HEK293 (cell line): ENCODE results near the gene XPNPEP2.

Experiments
- CTCF ChIA-PET: fragments of 350-600 bp; formaldehyde crosslinking; extraction: SDS; loops from one replicate; lab custom pipeline; 2021; ENCODE audit warnings: antibody characterized with exemption; lab: Yijun Ruan, JAX
- POLR2A ChIA-PET: fragments of 300-600 bp; formaldehyde crosslinking; extraction: SDS; loops from one replicate; lab custom pipeline; 2020; ENCODE audit warnings: antibody characterized with exemption, inconsistent platforms; lab: Yijun Ruan, JAX
- H3K27ac ChIP-seq: fragments of 200-500 bp; sonication (Bioruptor generic); 2 replicates; pipeline ENCODE4 v1.5.1; 2014; ENCODE audit warnings: low read depth, low read length, control low read depth, inconsistent platforms; ENCODE audit errors: extremely low read depth
- H3K36me3 ChIP-seq, 2 experiments: fragments of 200-500 bp in 1 of 2; sonication (Bioruptor generic) in 1 of 2; 1 replicate in 1 of 2; 2 replicates in 1 of 2; pipeline ENCODE4 v1.5.1; 2014 to 2017; ENCODE audit warnings: inconsistent platforms in 2 of 2, low read length in 2 of 2; ENCODE audit not compliant: control insufficient read depth in 2 of 2, insufficient read depth in 1 of 2
- H3K4me1 ChIP-seq: fragments of 200-500 bp; sonication (Bioruptor generic); 2 replicates; pipeline ENCODE4 v1.5.1; 2014; ENCODE audit warnings: mild to moderate bottlenecking, low read length, inconsistent platforms; ENCODE audit not compliant: control insufficient read depth, insufficient read depth
- H3K4me3 ChIP-seq: 2 replicates; pipeline ENCODE4 v1.5.1; 2011; ENCODE audit warnings: low read depth, mild to moderate bottlenecking, control low read depth, low read length, moderate library complexity
- H3K9me3 ChIP-seq: fragments of 200-500 bp; sonication (Bioruptor generic); 2 replicates; pipeline ENCODE4 v1.5.1; 2014; ENCODE audit warnings: low read depth, low read length, inconsistent platforms; ENCODE audit not compliant: control insufficient read depth, insufficient read depth
- KLF1 ChIP-seq: fragments of 450-650 bp; formaldehyde crosslinking; IDR thresholded peaks from 2 replicates; pipeline ENCODE4 v1.5.1; 2016; ENCODE audit warnings: missing biosample characterization, missing genetic modification characterization
- MYNN ChIP-seq: fragments of 450-650 bp; formaldehyde crosslinking; IDR thresholded peaks from 2 replicates; pipeline ENCODE4 v1.5.1; 2016; ENCODE audit warnings: missing biosample characterization, missing genetic modification characterization, borderline replicate concordance
- PBX3 ChIP-seq: sonication (generic); formaldehyde crosslinking; IDR thresholded peaks from 2 replicates; pipeline ENCODE4 v1.8.1; 2022; ENCODE audit warnings: mild to moderate bottlenecking, moderate library complexity, missing genetic modification reagents
- PRDM1 ChIP-seq: fragments of 450-650 bp; formaldehyde crosslinking; IDR thresholded peaks from 2 replicates; pipeline ENCODE4; 2016; ENCODE audit warnings: missing biosample characterization, missing genetic modification characterization
- ZFP37 ChIP-seq: fragments of 450-650 bp; formaldehyde crosslinking; IDR thresholded peaks from 2 replicates; pipeline ENCODE4 v1.5.1; 2016; ENCODE audit warnings: missing biosample characterization, missing genetic modification characterization
- ZNF112 ChIP-seq: fragments of 450-650 bp; formaldehyde crosslinking; IDR thresholded peaks from 2 replicates; pipeline ENCODE4 v1.5.0; 2017; ENCODE audit warnings: missing biosample characterization, missing genetic modification characterization
- ZNF202 ChIP-seq: fragments of 450-650 bp; formaldehyde crosslinking; IDR thresholded peaks from 2 replicates; pipeline ENCODE4 v1.5.1; 2016; ENCODE audit warnings: missing biosample characterization, missing genetic modification characterization, borderline replicate concordance
- ZNF211 ChIP-seq: fragments of 450-650 bp; formaldehyde crosslinking; IDR thresholded peaks from 2 replicates; pipeline ENCODE4 v1.5.1; 2016; ENCODE audit warnings: low read depth, missing biosample characterization, missing genetic modification characterization
- ZNF280D ChIP-seq: fragments of 450-650 bp; formaldehyde crosslinking; IDR thresholded peaks from 2 replicates; pipeline ENCODE4 v1.5.1; 2016; ENCODE audit warnings: missing biosample characterization, missing genetic modification characterization
- ZNF394 ChIP-seq: fragments of 450-650 bp; formaldehyde crosslinking; IDR thresholded peaks from 2 replicates; pipeline ENCODE4 v1.5.1; 2016; ENCODE audit warnings: missing biosample characterization, missing genetic modification characterization, mild to moderate bottlenecking, moderate library complexity, borderline replicate concordance
- ZNF48 ChIP-seq: fragments of 450-650 bp; formaldehyde crosslinking; IDR thresholded peaks from 2 replicates; pipeline ENCODE4 v1.5.1; 2016; ENCODE audit warnings: missing biosample characterization, missing genetic modification characterization
- ZNF501 ChIP-seq: fragments of 450-650 bp; formaldehyde crosslinking; IDR thresholded peaks from 2 replicates; pipeline ENCODE4 v1.5.1; 2016; ENCODE audit warnings: missing biosample characterization, missing genetic modification characterization
- ZNF544 ChIP-seq: fragments of 450-650 bp; formaldehyde crosslinking; IDR thresholded peaks from 2 replicates; pipeline ENCODE4 v1.5.0; 2017; ENCODE audit warnings: missing biosample characterization, missing genetic modification characterization
- ZNF560 ChIP-seq: fragments of 450-650 bp; formaldehyde crosslinking; IDR thresholded peaks from 2 replicates; pipeline ENCODE4 v1.5.1; 2017; ENCODE audit warnings: missing biosample characterization, missing genetic modification characterization, borderline replicate concordance
- ZNF785 ChIP-seq: fragments of 450-650 bp; formaldehyde crosslinking; IDR thresholded peaks from 2 replicates; pipeline ENCODE4 v1.5.1; 2016; ENCODE audit warnings: missing biosample characterization, missing genetic modification characterization
- TF ChIP-seq, protein P1 (sequence below): fragments of 450-650 bp; formaldehyde crosslinking; IDR thresholded peaks from 2 replicates; pipeline ENCODE4 v1.5.1; 2016; ENCODE audit warnings: missing biosample characterization, missing genetic modification characterization
- TF ChIP-seq, protein P2 (sequence below): fragments of 450-650 bp; formaldehyde crosslinking; IDR thresholded peaks from 2 replicates; pipeline ENCODE4 v1.5.1; 2016; ENCODE audit warnings: missing biosample characterization, missing genetic modification characterization
- TF ChIP-seq, protein P3 (sequence below): fragments of 450-650 bp; formaldehyde crosslinking; IDR thresholded peaks from 2 replicates; pipeline ENCODE4 v1.5.1; 2017; ENCODE audit warnings: missing biosample characterization, missing genetic modification characterization

Gene XPNPEP2

GRCh38 chrX:129721870-129722269, 16.9 kb upstream of the XPNPEP2 start (continued):
- TF ChIP-seq, protein P1, sequence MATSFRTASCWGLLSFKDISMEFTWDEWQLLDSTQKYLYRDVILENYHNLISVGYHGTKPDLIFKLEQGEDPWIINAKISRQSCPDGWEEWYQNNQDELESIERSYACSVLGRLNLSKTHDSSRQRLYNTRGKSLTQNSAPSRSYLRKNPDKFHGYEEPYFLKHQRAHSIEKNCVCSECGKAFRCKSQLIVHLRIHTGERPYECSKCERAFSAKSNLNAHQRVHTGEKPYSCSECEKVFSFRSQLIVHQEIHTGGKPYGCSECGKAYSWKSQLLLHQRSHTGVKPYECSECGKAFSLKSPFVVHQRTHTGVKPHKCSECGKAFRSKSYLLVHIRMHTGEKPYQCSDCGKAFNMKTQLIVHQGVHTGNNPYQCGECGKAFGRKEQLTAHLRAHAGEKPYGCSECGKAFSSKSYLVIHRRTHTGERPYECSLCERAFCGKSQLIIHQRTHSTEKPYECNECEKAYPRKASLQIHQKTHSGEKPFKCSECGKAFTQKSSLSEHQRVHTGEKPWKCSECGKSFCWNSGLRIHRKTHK (tag by site-specific recombination), result no peak
- TF ChIP-seq, all 188 proteins: peak for 0

DNA sequence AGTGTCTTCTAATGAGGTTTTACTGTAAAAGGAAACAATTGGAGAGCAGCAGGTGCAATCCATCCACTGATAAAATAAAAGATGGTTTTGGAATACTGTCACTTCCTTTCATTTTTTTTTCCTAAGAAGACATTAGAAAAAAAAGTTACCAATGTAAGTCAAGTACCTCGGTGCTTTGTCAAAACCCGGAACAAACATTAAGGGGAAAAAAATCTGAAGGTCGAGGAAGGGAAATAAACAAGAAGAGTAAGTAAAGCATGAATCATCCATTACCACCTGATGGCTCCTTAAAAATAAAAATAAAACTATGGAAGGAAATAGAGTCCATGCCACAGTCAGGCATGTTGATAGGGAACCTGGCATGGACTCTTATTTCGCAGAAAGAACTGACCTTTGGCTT, 15.3 kb upstream of the XPNPEP2 start:
- Histone ChIP-seq H3K27ac (no peak overlapping the region), H3K9me3 (no peaks in the 10 kb centered on the region), H3K36me3 (no peaks in the 10 kb centered on the region), H3K4me1 (no peaks in the 10 kb centered on the region), H3K4me3 (no peak overlapping the region)
- no peak for TF ChIP-seq PBX3 (CRISPR knock-in tag)
- TF ChIP-seq, protein P2, sequence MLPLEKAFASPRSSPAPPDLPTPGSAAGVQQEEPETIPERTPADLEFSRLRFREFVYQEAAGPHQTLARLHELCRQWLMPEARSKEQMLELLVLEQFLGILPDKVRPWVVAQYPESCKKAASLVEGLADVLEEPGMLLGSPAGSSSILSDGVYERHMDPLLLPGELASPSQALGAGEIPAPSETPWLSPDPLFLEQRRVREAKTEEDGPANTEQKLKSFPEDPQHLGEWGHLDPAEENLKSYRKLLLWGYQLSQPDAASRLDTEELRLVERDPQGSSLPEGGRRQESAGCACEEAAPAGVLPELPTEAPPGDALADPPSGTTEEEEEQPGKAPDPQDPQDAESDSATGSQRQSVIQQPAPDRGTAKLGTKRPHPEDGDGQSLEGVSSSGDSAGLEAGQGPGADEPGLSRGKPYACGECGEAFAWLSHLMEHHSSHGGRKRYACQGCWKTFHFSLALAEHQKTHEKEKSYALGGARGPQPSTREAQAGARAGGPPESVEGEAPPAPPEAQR, result no peak
- no peak for TF ChIP-seq ZNF544 (tag by site-specific recombination)
- TF ChIP-seq, protein P3, sequence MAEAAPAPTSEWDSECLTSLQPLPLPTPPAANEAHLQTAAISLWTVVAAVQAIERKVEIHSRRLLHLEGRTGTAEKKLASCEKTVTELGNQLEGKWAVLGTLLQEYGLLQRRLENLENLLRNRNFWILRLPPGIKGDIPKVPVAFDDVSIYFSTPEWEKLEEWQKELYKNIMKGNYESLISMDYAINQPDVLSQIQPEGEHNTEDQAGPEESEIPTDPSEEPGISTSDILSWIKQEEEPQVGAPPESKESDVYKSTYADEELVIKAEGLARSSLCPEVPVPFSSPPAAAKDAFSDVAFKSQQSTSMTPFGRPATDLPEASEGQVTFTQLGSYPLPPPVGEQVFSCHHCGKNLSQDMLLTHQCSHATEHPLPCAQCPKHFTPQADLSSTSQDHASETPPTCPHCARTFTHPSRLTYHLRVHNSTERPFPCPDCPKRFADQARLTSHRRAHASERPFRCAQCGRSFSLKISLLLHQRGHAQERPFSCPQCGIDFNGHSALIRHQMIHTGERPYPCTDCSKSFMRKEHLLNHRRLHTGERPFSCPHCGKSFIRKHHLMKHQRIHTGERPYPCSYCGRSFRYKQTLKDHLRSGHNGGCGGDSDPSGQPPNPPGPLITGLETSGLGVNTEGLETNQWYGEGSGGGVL (tag by site-specific recombination), result no peak
- no peak for TF ChIP-seq ZFP37 (tag by site-specific recombination)
- no peak for TF ChIP-seq ZNF560 (tag by site-specific recombination)
- TF ChIP-seq MYNN (tag by site-specific recombination), result no peak
- TF ChIP-seq PRDM1, result no peak
- TF ChIP-seq ZNF785 (tag by site-specific recombination), result no peak
- TF ChIP-seq ZNF394, result no peak
- TF ChIP-seq ZNF112 (tag by site-specific recombination), result no peak
- no peak for TF ChIP-seq KLF1 (tag by site-specific recombination)
- TF ChIP-seq ZNF211 (tag by site-specific recombination), result no peak
- ChIA-PET CTCF (interaction anchor here (0.6 to 9.0 kb wide), 4 partner anchors 20 to 115 kb away, joined by 3 to 154 read pairs (median 4); no protein-coding TSS in a partner anchor), POLR2A (no interaction called here)

- CTCF ChIA-PET, result interaction anchor here (0.6 to 9.0 kb wide), 10 partner anchors 10 to 410 kb away, joined by 3 to 154 read pairs (median 4); no protein-coding TSS in a partner anchor
- no peak for TF ChIP-seq ZNF202 (tag by site-specific recombination)
- no peak for TF ChIP-seq ZNF280D
- no peak for TF ChIP-seq ZNF501 (tag by site-specific recombination)
- no peak for TF ChIP-seq ZNF48 (tag by site-specific recombination)
- H3K4me3 ChIP-seq, result no peak overlapping the region
- POLR2A ChIA-PET, result no interaction called here
- H3K4me1 ChIP-seq, result no peaks in the 10 kb centered on the region
- no peak overlapping the region for H3K27ac ChIP-seq
- no peaks in the 10 kb centered on the region for H3K9me3 ChIP-seq
- no peaks in the 10 kb centered on the region for H3K36me3 ChIP-seq
Measured at GRCh38 chrX:129724754-129725153, 14.0 kb upstream of the XPNPEP2 start.
